HTERT RPE-1 (cell line): Measurements from ENCODE around the gene SLC26A9.
"Not testable (repeated sequence)": the region's sequence is repeated elsewhere in the genome, so short reads cannot be mapped to it uniquely, and the experiment has no call there.

Experiments used
- in situ Hi-C: fragments of 300-500 bp; cut with MboI; formaldehyde crosslinking; loops from 4 replicates; pipeline ENCODE4 v1.14.3; 2020; ENCODE audit warnings: low sequenced_read_pairs

SLC26A9 gene

DNA sequence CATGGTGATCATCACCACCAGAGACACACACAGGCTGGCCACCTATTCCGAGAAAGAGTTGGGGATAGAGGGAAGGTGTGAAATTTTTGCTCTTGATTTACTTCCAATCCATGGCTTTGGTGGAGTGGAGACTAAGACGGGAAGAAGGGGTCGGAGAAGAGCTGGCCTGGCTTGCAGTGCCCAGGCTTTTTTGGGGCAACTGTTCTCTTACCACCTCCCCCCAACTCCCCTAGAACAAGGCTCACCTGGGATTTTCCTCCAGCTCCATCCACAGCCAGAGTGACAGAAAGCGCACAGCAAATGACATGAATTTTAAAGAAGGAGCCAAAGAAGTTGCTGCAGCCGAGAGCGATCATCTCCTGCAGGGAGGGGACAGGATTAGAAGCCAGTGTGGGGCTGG, 16.0 kb downstream of the SLC26A9 start:
- in situ Hi-C loops, result no loop called here

DNA sequence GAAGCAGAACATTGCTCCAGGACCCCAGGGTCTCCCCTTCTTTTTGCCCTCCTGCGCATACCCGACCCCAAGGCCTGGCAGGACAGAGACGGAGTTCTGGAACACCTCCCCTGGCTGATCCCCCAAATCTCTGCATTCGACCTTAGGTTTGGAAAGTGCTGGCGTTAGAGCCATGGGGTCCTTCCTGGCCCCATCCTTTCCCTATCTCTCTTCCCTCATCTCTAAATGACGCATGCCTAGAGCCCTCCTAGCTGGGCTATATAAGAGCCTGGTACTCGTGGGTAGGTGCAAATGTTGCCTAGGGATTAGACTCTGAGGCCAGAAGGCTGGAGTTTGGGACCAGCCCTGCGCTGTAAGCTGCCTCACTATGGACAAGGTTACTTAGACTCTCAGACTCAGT, 16.6 kb downstream of the SLC26A9 start:
- in situ Hi-C loops, result no loop called here

DNA sequence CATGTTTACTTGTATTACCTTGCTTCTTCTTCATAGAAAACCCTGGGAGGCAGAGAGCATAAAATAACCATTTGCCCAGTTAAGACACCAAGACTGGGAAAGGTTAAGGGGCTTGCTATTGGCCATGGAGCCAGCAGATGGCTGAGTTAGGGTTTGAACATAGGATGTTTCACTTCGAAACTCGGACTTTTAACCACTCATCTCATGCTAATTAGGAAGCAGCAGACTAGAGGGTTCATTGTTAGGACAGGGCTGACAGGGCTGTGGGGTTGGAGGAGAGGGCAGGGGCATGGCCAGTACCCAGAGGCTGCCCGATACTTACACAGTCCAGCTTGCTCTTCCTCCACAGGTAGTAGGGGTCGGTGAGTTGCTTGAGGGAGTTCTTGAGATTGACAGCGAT, 17.0 kb downstream of the SLC26A9 start:
- in situ Hi-C loops, result no loop called here

DNA sequence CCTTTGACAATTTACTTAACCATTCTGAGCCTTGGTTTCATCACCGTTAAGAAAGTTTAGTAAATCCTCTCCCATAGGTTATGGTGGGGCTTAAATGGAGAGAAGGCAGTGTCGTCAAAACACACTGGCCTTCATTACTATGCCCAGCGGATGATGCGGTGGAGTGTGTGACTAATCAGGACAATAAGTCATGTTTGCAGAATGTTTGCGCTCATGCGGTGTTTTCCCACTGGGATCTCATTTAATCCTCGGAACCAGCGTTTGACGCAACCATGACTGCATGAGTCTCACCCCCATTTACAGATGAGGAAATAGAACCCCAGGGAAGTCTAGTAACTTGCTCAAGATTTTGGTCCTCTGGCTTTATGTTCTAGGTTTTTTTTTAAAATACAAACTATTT, 17.5 kb downstream of the SLC26A9 start:
- in situ Hi-C loops, result no loop called here

DNA sequence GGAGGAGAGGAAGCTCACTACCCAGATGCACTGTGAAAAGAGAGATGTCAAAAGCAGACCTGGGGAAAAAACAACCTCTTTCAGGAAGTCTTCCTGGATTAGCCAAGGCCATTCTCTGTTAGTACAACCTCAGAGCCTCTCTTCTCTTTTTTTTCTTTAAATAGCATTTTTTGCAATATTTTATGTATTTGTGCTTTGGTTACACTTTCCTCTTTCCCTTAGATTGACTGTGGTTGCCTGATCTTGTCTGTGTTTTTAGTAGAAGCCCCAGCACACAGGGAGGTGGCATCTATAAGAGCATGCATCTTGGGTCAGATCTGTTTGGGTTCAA, 18.8 kb downstream of the SLC26A9 start:
- in situ Hi-C loops, result no loop called here

DNA sequence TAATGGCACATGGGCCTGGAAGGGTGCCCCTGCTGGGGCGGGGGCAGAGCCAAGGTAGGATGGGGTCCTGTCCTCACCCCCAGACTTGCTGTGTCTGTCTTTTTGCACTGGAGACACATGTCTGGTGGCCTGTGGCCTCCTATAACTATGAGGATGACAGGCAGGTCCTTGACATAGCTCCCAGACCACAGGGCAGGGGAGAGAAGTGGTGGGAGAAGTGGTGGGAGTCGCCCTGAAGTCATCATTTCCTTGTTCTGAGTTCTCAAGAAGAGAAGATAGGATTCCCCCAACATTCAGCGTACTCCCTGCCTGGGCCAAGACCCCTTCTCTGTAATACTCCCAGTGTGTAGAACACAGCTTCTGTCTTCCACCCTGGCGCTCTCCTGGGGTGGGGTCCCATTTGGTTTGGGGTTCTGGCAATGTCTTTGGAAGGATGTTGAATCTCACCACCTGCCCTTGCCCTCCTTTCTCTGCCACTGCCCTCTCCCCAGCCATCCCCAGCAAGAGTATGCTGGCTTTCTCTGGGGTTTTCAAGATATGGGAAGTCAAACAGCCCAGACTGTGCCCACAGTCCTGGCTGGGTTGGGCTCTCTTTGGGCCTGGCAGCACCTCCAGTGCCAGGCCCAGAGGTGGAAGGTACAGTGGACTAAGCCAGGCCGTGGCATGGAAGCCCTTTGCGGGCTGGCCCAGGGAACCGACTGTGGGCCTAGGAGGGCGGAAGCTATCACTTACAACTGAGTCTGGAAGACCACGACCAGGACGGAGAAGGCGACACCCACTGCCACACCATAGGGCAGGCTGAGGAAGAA, 19.4 kb downstream of the SLC26A9 start:
- in situ Hi-C loops, result no loop called here

DNA sequence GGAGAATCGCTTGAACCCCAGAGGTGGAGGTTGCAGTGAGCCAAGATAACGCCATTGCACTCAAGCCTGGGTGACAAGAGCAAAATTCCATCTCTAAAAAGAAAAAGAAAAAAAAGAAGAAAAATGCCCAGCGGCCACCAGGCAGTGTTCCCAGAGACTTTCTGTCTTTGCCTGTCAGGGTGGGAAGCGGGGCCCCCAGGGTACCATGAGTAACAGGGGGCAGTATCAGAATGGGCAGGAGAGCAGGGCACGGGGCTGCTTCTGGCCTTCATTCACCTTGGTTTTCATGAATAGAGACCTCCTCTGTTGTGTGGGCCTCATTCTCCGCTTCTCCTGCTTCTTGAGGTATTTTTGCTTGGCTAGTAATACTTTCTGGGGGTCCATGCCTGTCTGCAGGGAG, 20.4 kb downstream of the SLC26A9 start:
- in situ Hi-C loops, result no loop called here

DNA sequence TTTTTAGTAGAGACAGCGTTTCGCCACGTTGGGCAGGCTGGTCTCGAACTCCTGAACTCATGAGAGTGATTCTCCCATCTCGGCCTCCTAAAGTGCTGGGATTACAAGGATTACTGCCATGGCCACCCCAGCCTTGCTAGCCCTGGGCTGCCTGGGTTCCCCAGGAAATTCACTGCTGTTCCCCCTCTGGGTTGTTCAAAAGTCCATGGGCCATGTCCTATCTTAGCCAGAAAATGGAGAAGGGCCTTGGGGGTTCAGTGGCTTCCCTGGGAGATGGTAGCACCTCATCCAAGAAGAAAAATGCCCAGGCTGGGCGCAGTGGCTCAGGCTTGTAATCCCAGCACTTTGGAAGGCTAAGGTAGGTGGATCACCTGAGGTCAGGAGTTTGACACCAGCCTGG, 20.9 kb downstream of the SLC26A9 start:
- in situ Hi-C loops, result no loop called here

DNA sequence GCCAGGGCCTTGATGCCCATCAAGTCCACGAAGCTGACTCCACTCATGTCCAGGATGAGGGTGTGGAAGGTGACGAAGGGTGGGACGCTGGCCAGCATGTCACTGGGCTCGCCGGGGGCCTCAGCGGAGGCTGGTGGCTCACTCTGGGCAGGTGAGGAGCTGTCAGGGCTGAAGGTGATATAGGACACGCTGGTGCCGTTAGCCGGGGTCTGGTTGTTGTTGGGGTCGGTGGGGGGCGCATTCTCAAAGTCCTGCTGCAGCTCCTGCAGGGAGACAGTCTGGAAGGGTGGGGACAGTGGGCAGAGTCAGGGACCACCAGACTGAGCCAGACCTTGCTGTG, 21.7 kb downstream of the SLC26A9 start:
- in situ Hi-C loops, result no loop called here

DNA sequence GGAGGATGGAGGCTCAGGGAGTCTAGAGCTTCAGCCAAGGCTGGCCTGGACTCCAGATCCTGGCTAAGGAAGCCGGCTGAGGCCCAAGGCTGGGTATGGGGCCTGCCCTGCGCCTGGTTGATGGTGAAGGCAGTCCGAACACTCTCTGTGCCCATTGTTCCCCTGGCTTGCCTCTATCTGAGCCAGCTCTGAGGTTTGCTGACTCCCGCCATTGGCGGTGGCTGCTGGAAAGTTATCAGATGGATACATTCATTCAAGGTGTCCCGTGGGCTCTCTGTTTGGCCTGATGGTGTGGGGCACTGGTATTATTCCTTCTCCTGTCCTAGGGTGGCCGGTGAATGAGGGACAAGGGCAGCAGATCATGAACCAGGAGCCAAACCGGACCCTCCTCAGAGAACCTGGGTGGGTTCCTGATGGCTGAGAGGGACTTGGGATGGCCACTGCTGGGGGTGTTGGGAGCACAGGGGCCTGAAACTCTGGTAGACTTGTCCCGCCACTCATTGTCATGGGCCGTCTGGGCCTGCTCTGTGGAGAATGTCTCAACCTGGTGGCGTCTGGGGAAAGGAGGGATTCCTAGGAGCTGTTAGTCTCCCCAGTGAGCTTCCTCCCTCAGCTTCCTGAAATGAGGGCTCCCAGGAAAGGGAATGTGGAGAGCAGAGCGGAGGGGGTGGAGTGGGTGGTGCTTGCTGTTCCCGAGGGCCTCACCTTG, 22.2 kb downstream of the SLC26A9 start:
- in situ Hi-C loops, result no loop called here

DNA sequence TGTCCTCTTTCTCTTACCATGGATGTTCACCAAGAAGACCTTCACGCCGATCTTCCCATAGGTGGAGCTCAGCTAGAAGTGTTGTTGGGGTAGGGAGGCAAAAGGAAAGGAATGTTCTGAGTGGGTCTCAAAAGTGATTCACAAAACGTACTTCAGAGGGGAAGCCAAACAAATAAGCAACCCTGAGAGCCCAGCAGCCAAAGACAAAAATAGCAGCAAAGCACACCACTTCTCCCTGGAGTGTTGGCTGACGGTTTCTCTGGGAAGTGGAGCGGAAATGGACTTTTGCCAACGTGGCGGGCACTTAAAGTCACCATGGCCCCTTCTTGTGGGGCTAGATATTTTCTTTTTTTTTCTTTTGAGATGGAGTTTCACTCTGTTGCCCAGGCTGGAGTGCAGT, 23.1 kb downstream of the SLC26A9 start:
- in situ Hi-C loops, result no loop called here

DNA sequence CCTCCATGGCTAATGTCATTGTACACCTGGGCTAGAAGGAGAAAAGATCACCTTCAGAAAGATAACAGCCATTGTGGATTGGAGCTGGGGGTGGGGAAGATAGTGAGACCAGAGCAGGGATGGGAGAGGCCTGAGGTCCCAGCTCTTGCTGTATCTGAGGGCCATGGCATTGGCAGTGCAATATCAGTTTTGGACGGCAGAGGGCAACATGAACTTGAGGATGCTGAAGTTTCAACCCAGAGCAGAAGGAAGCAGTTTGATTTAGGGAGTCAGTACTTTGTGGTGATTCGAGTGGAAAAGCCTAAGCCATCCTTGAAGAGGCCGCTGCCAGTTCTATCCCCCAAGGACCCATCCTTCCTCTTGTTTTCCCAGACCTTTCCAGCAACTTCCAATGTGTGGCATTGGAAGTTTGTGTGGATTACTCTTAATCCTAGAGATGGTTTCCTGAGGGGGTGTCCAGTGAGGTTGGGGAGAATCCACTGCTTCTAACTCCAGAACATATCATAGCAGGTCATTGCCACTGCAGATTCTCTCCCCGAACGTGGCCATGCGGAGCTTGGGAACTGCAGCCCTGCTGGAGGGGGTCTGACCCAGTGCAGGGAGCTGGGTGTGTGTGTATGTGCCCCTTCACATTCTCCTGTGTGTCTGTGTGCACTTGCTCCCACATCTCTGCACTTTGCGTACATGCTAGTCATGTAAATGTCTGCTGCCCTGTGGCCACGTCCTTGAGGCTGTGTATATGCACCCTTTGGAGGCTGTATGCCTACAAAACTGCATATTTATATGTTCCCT, 24.1 kb downstream of the SLC26A9 start:
- in situ Hi-C loops, result no loop called here

DNA sequence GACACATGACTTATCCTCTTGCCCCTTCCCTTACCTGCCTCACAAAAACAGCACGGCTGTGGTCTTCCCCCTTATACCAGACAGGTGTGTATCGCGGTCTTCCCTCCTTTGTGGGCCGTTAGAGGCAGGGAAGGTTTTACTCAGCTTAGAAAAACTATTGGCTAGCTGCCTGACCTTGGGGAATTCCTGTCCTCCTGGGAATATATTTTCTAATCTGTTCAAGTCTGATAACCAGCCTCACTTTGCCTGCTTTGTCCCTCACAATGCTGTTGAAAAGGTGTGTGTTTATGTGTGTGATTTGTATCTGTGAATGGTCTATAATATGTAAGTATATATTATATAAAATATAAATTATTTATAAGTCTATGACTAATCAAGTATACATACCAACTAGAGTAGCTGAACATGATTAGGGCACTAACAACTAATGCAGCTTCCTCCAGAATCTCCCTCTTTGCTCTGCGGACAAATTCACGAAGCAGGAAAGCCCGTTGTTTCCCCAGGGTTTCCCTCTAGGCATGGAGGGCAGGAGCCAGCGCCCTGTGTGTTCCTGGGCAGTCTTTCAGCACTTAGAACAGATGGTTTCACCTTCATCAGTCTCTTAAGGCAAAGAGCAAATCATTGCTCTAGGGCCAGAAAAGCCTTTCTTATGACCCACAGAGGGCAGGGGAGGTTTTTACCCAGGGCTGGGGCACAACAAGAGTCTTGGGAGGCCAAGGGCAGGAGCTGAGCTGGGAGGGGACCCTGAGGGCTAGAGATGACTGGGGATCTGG, 25.6 kb downstream of the SLC26A9 start:
- in situ Hi-C loops, result no loop called here

DNA sequence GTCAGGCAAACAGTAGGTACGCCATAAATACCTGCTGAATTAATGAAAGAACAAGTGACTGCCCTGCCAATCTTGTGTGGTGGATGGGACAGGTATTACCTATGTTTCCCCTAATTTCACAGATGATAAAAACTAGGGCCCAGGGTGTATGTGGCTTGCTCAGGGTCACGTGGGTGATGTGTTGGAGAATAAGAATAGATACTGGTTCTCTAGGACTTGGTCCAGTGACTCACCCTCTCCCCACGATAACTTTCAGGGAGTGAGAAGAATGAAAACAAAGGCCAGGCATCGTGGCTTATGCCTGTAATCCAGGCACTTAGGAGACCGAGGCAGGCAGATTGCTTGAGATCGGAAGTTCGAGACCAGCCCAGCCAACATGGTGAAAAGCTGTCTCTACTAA, 26.7 kb downstream of the SLC26A9 start:
- in situ Hi-C loops, result no loop called here

DNA sequence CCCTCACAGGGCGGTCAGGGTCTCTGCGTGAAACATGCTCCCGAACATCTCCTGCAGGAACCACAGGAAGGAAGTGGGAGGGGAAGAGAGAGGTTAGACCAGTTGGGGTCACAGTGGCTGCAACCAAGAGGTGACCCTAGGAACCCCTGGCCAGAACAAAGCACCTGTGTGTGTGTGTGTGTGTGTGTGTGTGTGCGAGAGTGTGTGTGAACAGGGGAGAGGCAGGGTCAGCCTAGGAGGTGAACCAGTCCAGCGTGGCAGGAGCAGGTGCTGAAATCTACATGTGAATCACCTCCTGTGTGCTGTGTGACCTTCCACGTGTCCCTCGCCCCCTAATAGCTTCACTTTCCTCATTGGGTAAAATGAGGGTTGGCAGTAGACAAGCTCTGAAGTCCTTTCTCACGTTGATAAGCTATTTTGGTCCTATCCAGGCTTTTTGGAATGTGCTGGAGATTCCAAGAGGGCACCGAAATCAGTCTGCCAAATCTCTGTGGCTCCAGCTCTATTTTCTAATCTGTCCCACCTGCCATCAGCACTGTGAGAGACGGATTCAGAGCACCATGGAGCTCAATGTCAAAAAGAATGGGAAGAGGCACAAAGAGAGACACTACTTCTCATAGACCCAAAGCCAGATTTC, 27.8 kb downstream of the SLC26A9 start:
- in situ Hi-C loops, result no loop called here

DNA sequence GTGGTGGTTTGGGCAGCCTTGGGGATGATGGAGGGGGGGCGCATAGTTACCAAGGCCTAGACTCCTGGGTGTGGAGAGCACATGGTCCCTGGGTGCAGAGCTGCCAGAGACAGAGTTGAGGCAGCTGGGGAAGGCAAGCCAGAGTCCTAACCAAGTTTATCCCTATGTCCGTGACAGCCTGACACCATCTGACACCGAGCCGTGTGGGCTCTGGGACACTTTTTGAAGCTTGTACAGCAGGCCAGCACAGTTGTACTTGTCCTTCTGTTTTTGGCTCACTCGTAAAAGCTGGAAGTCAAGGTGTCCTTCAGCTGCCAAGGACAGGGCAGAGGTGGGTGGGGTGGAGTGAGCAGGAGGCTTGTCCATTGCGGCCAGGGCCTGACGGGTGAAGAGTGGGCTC, 28.5 kb downstream of the SLC26A9 start:
- in situ Hi-C loops, result no loop called here

DNA sequence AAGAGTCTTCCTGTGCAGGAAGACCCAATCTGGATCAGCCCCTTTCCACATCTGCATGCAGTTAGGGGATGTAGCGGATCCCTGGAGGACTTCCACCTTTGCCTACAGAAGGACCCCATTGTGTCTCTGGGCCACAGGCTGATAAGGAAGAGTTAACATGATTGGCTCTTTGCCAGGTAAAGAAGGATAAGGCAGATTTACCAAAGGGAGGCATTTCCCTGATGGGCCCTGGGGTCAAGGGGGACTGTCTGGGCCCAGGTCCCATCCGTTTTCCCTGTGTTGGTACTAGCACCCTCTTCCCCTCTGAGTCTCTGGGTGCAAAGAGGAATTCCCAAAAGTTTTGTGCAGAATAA, 29.1 kb downstream of the SLC26A9 start:
- in situ Hi-C loops, result no loop called here

DNA sequence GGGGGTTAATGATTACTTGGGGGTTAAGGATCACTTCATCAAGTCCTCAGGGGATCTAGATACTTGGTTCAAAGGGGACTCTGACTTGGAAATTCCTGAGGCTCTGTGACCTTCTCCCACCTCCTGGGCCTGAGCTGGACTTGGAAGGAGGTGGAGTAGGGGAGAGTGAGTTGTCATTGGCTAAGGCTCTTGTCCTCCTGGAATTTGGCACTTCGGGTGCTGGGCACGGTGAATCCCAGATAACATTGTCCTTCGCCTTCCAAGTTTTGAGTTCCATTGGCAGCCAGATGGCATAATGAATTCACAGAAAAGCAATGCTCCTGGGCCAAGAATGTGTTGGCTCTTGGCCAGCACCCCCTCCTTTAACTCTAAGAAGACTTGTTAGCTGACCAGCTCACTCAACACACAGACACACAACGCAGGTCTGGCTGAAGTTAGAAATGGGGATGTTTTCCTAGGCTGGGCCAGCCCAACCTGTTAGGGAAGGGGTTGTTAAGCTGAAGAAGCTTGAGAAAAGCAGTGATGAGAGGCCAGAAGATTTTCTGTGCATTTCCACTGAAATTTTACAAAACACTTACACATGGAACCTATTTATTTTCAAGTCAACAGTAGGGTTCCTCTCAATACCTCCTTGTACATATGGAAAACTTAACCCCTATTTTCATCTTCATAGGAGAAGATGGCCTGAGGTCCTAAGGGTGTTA, 29.7 kb downstream of the SLC26A9 start:
- in situ Hi-C loops, result no loop called here

DNA sequence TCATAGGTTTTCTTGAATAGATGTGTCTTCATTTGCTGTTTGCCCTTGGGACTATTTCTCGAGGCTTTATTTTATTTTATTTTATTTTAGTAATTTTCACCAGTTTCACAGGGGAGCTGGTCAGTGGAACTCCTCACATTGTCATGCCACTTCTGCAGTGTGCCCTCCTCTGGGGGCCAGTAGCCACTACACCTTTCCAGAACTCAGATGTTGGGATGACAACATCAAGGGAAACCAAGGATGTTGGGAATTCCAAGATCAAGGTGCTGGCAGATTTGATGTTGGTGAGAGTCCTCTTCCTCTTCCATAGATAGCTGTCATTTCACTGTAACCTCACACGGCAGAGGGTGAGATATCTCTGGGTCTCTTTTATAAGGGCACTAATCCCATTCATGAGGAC, 35.5 kb downstream of the SLC26A9 start:
- in situ Hi-C loops, result no loop called here

DNA sequence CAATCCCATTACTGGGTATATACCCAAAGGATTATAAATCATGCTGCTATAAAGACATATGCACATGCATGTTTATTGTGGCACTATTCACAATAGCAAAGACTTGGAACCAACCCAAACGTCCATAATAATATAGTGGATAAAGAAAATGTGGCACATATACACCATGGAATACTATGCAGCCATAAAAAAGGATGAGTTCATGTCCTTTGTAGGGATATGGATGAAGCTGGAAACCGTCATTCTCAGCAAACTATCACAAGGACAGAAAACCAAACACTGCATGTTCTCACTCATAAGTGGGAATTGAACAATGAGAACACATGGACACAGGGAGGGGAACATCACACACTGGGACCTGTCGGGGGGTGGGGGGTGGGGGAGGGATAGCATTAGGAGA, 38.2 kb downstream of the SLC26A9 start:
- in situ Hi-C loops, result not testable (repeated sequence)
